HG02852 (cell line): Measurements from ENCODE around the gene CATSPERB.
"Not testable (repeated sequence)": the region's sequence is repeated elsewhere in the genome, so short reads cannot be mapped to it uniquely, and the experiment has no call there.

Experiments used
- ATAC-seq: cut with Tn5 transposase; IDR thresholded peaks from one replicate; pipeline ENCODE4 v1.9.1; 2021; ENCODE audit warnings: mild to moderate bottlenecking, moderate library complexity; ENCODE audit not compliant: unreplicated experiment

The CATSPERB gene

DNA sequence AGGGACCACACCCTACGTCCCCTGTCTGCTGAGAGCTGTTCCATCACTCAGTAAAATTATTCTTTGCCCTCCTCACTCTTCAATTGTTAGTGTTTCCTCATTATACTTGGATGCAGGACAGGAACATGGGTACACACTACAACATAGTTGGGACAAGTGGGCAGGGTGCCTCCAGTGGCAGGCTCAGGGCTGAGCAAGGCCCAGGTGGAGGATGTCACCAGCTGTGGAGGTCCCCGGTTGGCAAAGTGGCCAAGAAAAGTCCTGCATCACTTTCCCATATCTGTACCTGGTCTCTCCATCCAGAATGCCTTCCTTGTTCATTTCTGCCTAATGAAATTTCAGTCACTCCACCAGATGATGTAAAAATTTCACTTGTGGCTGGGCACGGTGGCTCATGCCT lies 149.1 kb downstream of the CATSPERB start:
- no peak for ATAC-seq

DNA sequence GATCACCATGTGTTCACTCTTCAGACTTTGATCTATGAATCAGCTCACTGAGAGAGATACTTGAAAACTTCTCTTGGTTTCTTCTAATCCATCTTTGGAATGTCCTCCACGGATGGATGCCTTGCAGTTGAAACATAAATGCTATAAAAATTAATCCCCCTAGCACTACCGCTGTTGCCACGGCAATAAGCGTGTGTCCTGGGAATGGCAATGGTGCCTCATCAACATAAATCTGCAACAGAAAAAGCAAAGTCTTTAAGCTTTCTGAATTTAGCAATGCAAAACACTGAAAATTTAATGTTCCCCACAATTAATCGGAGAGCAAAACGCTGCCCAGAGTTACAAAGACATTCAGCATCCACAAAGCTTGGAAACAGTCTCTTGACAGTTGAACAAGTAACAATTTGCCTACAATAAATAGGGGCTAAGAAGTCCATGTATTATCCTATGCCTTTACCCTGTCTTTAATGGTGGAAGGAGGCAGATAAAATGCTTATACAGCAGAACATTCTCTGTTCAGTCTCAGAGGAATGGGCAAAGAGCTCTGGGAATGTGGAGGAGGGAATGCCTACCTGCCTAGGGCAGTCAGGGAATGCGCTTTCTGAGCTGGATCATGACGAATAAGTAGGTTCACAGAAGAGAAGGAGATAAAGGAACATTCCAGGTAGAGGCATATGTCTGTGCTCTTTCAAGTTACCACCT lies 150.9 kb downstream of the CATSPERB start:
- ATAC-seq: no peak

DNA sequence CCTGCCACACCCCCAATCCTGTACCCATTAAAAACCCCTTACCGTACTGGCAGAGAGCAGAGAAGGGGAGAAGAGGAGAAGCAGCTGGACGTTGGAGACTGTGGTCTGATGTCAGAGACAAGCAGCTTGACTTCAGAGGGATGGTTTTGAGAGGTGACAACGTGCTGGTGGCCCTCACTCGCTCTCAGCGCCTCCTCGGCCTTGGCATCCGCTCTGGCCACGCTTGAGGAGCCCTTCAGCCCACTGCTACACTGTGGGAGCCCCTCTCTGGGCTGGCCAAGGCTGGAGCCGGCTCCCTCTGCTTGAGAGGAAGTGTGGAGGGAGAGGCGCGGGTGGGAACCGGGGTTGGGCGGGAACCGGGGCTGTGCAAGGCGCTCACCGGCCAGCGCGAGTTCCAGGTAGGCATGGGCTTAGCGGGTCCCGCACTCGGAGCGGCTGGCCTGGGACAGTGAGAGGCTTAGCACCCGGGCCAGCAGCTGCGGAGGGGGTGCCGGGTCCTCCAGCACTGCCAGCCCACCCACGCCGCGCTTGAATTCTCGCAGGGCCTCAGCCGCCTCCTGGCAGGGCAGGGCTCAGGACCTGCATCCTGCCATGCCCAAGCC lies 154.2 kb downstream of the CATSPERB start:
- ATAC-seq: no peak

DNA sequence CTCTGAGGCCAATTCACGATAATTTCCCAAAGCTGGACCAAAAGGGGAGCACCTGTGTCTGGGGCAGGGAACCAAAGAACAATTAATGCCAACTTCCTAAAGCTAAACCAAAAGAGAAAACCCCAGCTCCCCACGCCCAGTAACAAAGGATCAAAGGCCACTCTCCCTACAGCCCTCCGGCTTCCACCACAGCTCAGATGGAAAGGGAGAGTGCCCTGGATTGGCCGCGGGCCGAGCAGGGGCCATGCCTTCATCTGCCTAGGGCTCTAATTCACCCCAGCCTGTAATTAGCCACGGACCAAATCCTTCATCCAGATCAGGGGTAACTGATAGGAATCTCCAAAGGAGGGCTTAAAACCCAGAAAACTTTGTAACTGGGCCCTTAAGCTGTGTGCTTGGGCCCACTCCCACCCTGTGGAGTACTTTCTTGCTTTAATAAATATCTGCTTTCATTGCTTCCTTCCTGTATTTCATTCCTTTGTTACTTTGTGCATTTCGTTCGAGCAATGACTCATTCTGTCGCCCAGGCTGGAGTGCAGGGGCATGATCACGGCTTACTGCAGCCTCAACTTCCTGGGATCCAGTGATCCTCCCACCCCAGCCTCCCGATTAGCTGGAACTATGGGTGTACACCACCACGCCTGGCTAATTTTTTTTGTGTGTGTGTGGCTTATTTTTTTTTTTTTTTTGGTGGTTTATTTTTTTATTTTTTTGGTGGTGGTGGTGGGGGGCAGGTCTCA lies 156.2 kb downstream of the CATSPERB start:
- no peak for ATAC-seq

DNA sequence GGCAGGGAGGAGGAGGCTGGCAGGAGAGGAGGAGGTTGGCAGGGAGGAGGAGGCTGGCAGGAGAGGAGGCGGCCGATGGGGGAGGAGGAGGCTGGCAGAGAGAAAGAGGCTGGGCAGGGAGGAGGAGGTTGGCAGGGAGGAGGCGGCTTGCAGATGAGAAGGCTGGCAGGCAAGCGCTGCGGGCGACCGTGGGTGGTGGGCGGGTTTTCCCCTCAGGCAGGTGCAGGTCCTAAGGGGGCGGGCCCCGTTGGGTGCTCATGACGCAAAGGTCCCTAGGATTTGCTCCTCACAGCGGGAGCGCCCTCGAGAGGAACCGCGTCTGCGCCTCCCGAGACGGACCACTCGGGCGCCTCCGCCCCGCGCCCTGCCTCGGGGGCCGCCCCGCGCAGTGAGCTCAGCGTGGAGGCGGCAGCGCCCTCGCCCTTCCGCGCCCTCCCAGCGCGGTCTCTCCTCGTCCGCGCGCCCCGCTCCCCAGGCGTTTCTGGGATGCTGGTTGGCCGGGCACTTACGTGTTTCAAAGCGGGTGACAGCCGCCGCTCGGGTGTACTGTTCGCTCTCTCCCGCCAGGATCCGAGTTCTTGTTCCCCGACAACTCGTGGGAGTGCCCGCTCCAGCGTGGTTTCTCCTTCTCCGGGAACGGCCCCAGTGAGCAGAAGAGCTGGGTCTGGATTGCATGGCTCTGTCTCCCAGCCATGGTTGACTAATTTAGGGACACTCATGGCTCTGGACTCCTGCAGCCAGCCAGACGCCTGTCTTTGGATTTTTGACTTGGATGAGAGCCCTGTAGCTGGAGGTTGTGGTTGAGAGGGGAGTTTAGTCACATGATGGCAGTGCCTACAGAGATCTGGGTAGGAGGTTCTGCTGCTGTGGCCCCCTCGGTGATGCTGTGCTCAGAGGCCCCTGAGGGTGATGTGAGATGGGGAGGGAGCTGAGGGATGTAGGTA lies 157.7 kb downstream of the CATSPERB start:
- no peak for ATAC-seq

DNA sequence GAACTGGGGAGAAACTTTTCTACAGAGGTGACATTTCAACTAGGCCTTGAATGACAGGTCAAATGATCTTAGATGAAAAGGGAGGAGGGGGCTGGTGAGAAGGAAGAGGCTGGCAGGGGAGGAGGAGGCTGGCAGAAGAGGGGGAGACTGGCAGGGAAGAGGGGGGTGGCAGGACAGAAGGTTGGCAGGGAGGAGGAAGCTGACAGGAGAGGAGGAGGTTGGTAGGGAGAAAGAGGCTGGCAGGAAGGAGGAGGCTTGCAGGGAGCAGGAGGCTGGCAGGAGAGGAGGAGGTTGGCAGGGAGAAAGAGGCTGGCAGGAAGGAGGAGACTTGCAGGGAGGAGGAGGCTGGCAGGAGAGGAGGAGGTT lies 158.4 kb downstream of the CATSPERB start:
- no peak for ATAC-seq

DNA sequence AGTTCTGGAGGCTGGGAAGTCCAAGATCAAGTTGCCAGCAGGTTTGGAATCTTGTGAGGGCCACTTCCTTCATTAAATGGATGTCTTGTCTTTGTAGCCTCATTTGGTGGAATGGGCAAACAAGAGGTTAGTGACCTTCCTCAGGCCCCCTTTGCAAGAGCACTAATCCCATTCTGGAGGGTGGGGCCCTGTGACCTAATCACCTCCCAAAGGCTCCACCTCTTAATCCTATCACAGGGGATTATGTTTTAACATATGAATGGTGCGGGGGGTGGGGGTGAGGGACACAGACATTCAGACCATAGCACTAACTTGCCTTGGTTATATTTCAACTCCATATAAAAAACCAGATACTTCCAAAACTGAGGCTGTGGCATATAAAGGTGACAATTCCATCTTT lies 161.9 kb downstream of the CATSPERB start:
- no peak for ATAC-seq

DNA sequence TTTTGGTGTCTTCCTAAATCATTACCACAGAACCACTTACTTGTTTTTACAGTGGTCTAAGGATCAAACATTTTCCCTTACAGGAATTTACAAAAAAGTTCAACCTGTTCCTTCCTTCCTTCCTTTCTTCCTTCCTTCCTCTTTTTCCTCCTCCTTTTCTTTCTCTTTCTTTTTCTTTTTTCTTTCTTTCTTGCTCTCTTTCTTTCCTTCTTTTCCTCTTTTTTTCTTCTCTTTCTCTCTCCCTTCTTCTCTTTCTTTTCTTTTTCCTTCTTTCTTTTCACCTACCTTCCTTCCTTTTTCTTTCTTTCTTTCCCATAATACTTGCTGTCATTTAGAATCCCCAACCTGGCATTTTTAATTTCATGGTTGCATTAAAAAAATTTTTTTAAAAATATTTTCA lies 162.6 kb downstream of the CATSPERB start:
- no peak for ATAC-seq

DNA sequence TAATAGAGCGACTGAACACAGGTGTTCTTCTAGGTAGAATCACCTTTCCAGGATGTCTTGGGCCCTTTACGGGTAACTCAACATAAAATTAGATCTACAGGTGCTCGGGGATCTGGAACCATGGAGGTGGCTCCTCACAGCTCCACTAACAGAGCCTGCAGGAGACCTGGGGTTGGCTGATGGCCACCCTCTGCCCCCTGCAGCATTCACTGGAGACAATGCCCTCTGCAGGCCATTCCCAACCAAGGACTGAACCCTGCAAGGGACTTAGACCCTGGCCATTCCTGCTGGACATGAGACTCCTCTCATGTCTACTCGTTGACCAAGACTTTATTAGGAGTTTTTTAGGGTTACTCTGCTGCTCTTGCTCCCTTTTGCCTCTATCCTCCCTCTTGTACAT lies 163.3 kb downstream of the CATSPERB start:
- no peak for ATAC-seq

DNA sequence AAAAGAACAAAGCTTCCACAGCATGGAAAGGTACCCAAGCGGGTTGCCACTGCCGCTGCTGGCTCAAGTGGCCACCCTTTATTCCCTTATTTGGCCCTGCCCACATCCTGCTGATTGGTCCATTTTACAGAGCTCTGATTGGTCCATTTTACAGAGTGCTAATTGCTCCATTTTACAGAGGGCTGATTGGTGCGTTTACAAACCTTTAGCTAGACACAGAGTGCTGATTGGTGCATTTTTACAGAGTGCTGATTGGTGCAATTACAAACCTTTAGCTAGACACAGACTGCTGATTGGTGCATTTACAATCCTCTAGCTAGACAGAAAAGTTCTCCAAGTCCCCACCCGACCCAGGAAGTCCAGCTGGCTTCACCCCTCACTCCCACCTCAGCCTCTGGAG lies 164.1 kb downstream of the CATSPERB start:
- not testable (repeated sequence) for ATAC-seq

DNA sequence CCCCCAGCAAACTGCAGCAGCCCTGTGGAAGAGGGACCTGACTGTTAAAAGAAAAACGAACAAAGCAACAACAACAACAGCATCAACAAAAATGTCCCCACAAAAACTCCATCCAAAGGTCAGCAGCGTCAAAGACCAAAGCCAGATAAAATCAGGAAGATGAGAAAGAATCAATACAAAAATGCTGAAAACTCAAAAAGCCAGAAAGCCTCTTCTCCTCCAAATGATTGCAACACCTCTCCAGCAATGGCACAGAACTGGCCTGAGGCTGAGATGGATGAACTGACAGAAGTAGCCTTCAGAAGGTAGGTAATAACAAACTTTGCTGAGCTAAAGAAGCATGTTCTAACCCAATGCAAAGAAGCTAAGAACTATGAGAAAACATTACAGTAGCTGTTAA lies 176.4 kb downstream of the CATSPERB start:
- ATAC-seq: no peak

DNA sequence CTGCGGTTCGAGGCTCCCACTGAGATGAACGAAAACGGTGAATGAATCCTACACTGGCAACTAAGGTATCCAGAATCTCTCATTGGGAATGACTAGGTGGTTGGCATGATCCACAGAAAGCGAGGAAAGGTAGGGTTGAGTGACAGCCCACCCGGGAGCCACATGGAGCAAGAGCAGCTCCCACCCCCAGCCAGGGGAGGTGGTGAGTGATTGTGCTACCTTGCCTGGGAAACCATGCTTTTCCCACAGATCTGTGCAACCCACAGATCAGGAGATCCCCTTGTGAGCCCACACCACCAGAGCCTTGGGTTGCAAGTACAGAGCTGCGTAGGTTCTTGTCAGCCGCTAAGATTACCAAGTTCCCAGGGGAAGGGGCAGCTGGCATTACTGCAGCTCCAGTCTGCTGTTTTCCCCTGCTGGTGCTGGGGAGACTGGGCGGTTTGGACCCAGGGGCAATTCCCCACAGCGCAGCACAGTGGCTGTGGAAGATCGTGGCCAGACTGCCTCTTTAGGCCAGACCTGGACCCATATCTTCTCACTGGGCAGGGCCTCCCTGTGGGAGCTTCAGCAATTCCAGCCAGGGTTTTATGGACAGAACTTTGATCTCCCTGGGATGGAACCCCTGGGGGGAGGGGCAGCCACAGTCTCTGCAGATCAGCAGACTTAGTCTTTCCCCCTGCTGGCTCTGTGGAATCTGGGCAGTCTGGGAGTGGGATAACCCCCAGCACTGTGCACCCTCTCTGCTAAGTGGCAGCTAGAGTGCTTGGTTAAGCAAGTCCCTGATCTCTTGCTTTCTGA lies 177.2 kb downstream of the CATSPERB start:
- no peak for ATAC-seq

DNA sequence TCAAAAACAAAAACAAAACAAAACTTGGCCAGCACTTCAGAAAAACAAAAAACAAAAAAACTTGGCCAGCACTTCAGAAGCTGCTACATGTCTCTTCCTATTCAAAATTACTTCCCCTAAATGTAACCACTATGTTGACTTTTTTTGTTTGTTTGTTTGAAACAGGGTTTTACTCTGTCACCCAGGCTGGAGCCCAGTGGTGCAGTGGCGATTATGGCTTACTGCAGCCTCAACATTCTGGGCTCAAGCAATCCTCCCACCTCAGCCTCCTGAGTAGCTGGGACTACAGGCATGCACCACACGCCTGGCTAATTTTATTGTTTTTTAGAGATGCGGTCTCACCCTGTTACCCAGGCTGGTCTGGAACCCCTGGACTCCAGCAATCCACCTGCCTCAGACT lies 183.8 kb downstream of the CATSPERB start:
- no peak for ATAC-seq

DNA sequence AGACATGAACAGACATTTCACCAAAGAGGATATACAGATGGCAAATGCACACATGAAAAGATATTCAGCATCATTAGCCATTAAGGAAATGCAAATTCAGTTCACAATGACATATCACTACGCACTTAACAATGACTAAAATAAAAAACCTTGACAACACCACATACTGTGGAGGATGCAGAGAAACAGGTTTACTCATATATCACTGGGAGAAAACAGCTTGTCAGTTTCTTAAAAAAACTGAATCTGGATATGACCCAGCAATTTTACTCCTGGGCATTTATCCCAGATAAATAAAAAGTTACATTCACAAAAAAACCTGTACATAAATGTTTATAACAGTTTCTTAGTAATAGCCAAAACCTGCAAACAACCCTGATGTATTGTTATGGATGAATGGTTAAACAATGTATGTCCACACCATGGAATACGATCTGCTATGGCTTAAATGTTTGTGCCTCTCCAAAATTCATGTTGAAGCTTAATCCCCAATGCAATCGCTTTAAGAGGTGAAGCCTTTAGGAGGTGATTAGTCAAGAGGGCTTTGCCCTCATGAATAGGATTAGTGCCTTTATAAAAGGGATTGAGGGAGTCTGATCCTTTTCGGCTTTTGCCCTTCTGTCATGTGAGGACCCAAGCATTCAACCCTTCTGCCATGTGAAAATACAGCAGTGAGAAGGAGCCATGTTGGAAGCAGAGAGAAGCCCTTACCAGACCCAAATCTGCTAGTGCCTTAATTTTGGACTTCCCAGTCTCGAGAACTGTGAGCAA lies 185.8 kb downstream of the CATSPERB start:
- ATAC-seq: no peak

DNA sequence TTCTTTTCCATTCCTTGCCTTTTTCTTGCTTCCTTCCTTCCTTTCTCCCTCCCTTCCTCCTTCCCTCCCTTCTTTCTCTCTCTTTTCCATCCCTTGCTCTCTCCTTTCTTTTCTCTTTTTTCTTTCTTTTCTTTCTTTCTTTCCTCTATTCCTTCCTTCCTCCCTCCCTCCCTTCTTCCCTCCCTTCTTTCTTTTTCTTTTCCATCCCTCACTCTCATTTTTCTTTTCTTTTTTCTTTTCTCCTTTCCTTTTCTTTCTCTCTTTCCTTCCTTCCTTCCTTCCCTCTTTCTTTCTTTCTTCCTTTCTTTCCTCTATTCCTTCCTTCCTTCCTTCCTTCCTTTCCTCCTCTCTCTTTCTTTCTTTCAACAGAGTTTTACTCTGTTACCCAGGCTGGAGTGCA lies 186.7 kb downstream of the CATSPERB start:
- no peak for ATAC-seq

DNA sequence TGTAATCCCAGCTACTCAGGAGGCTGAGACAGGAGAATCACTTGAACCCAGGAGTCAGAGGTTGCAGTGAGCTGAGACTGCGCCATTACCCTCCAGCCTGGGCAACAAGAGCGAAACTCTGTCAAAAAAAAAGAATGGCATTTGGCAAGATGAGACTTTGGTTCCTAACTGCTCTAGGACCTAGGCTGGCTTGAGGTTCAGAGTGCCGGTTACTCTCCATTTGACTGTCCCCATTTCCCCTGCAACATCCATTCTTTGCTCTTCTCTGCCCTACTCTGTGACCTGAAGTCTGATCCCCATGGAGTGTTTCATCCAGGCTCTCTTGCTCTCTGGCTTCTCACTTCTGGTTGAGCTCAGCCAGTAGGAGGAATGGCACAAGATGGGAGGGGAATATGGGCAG lies 195.6 kb downstream of the CATSPERB start:
- ATAC-seq: no peak

DNA sequence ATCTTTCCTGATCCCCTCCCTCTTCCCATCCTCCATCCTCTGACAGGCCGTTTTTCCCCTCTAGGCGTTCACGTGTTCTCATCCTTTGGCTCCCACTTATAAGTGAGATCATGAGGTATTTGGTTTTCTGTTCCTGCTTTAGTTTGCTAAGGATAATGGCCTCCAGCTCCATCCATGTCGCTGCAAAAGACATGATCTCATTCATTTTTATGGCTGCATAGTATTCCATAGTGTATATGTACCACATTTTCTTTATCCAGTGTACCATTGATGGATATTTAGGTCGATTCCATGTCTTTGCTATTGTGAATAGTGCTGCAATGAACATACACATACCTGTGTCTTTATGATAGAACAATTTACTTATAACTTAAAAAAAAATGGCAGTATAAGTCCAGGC lies 197.8 kb downstream of the CATSPERB start:
- ATAC-seq: not testable (repeated sequence)

DNA sequence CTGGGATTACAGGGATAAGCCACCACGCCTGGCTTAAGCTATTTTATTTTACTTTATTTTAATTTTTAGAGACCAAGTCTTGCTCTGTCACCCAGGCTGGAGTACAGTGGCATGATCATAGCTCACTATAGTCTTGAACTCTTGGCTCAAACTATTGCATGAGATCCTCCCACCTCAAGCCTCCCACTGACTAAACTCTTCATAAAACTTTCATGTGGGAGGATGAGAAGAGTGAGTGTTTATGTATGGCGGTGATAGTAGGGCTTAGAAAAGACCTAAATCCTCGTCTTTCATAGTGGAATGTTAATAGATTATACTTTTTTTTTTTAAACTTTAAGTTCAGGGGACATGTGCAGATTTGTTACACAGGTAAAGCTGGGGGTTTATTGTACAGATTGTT lies 198.3 kb downstream of the CATSPERB start:
- no peak for ATAC-seq
